HG02970 (cell line): ENCODE measurements around the gene HECW1.

Experiments used
- ATAC-seq: cut with Tn5 transposase; IDR thresholded peaks from one replicate; pipeline ENCODE4 v1.9.1; 2021; ENCODE audit warnings: mild to moderate bottlenecking, moderate library complexity, moderate number of reproducible peaks; ENCODE audit not compliant: unreplicated experiment, low FRiP score

The HECW1 gene

DNA sequence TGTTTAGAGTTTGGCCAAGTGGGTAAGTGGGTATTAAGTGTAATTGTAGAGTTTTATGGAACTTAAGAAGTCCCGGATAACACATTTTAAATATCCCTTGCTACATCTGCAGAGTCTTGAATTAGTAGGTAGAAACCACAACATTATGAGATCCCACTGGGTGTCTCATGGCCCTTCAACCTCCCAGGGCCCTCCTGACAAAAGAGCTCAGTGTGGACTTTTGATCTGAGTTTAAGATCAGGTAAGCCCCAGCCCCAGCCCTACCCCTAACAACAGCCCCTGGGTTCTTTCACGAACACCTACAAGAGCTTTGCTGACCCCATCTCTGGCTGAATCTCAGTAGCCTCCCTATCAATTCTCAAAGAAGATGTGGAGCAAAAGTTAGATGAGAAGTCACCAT, 405.0 kb downstream of the HECW1 start:
- no peak for ATAC-seq

- ATAC-seq = no peak
These were observed 407.8 kb downstream of the HECW1 start for GRCh38 chr7:43520201-43520600.

- no peak for ATAC-seq
These were observed 410.1 kb downstream of the HECW1 start for GRCh38 chr7:43522406-43523156.

DNA sequence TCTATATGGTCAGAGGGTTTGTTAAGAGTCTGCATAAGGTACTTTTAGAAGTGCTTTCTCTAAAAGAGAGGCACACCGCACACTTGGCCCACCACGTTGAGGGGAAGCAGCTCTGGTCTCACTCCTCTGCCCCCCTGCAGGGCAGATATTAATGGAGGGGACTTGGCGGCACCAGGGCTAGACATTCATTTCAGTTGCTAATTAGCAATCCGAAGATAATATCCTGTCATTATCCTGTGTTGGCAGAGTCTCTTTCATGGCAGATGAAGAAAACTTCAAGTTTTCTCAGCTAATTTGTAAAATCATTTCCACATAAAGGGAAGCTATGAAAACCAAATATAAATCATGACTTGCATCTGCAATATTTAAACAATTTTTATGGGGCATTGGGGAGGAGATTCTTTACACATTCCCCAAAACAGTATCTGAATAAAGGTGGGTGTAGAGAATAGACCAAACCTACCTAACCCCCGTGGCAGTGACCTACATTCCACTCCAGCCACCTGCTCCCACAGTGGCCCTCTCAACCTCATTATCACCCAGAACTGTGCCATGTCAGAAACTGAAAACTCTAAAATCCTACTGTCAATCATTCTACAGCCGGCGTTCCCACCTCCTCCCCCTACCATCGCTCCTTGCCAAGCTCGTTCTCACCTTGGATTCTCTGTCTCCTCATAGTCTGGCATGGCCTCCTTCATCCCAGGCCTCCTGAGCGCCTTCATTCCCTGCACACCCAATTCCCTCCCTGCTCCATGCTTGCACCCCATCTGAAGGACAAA, 416.3 kb downstream of the HECW1 start:
- no peak for ATAC-seq

DNA sequence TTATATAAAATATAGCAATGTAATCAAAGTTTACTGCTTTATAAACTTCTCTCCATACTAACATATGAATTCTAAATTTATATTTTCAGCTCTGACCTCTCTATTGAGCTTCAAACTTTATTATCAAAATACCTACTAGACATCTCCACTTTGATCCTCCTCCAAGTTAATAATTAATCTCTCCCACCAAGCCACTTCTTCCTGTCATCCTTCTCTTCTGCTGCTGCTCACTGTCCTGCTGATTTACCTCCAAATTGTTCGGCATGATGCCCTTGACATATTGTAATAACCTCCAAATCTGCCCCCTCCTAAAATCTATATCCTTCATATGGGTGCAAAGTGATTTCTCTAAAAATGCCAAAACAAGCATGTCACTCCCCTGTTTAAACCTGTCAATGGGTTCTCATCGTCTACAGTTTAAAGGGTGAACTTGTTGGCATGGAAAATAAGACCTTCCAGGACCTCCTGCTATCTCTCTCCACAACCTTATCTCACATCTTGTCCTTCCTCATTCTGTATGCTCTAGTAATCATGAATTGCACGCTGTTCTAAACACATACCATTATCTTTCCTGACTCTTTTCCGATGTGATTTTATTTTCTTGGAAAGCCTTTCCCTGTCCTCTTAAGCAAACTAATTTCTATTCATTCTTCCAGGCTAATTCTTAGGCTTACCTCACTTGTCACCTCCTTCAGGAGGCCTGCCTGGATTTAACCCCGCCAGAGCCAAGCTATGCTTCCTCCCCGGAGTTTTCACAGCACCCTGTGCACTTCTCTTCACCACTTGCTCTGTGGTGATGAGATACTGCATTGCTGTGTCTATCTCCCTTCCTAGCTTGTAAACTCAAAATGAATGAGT, 418.3 kb downstream of the HECW1 start:
- no peak for ATAC-seq

DNA sequence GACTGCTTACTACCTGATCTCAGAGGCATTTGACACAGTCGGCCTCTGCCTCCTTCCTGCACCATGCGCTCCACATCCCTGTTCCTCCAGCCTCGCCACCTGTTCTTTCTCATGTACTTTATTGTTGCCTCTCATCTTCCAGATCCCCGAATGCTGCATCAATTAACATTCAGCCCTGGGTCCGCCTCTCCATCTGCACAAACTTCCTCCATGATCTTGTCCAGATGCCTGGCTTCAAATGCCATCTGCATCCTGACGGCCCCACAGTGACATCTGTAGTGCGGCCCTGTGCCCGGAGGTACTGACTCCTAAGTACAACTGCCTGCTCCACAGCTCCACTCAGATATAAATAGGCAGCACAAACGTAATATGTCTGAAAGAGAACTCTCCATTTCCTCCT, 419.3 kb downstream of the HECW1 start:
- ATAC-seq = no peak

- ATAC-seq = no peak
These were observed 421.5 kb downstream of the HECW1 start for GRCh38 chr7:43533801-43534479.

DNA sequence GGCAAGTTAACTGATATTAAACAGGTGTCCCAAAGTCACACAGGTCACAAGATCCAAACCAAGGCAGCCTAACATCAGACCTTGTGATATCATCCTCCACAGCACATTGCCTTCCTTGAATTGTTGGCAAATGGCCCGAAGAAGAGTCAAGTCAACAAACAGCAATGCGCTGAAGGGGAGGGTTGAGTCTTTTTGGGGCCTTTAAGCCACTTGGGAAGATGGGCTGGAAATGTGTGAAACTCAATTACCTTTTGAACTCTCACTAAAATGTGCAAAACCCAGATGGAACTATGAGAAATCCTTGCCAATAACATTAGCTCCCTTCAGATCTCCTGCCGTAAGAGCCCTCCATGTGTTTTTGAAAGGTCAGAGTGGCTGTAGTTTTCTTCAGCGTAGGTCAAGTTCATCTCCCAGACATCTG, 422.6 kb downstream of the HECW1 start:
- ATAC-seq = no peak

DNA sequence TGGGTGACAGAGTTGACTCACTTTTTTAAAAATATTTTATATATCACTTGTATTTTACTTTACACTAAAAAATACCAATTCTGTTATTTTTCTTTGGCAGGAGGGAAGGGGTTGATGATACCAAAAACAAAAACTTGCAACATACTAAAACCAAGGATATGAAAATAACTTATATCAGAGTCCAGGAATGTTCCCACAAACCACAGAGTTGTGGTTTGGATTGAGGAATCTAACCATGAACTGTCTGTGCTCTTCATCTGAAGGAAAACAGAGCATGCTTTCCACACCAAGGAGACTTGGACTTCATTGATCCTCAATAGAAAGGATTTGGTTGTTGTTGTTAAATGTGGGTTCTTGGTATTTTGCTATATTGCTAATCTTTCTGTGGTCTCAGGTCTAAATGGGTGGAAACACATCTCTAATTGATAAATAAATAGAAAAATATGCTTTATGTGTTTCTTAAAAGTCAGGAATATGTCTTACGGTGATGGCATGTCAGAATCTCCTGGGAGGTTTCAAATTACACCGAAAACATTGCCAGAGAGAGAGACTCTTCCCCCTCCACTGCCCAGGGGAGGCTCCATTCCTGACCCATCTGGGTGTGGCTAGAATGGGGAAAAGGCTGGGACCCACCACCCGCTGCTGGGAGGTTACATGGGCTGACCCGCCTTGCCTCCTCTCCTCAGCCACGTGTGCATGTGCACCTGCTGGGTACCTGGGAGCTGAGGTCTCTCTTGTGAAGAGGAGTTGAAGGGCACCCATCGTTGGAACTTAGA, 423.6 kb downstream of the HECW1 start:
- ATAC-seq = no peak

GRCh38 chr7:43536773-43537172, 424.3 kb downstream of the HECW1 start:
- no peak for ATAC-seq

DNA sequence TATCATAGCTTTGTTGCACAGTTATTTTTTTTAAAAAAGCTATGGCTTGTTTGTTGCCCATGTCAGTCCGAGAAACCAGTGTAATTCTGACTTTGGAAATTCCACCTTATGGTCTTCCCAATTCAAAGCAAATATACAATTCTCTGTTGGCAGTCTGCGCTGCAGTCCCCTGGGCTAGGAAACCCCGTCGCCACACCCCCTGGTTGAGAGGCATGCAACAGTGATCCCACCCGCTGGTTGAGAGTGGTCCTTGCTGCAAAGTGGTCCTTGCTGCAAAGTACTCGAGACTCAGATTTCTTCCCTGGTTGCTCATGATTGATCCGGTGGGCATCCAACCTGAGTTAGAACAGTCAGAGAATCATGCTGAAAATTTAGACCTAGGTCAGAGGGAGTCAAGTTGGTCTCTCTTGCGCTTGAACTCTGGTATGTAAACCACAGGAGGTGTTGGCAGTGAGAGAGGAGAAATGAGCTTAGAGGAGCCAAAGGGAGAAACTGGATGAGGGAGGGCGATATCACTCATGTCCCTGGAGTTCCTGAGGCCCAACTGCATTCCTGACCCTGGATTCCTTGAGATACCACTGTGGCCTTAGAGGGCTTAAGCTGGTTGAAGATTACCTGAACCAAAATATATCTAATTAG, 425.4 kb downstream of the HECW1 start:
- no peak for ATAC-seq

DNA sequence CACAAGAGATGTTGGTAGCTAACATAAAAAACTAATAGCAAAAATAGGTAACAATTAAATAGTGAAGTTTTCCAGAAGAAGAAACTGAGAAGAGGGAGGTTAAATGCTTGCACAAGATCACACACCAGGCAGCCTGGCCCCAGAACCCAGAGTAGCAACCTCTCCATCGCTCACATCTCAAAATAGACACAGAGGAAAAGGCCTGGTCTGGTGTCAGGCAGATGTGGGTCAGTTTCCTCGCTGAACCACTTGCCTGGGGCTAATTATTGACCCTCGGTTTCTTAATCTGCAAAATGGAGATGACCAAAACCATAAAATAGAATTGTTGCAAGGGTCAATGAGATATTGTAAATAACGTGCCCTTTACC, 425.9 kb downstream of the HECW1 start:
- ATAC-seq = no peak

DNA sequence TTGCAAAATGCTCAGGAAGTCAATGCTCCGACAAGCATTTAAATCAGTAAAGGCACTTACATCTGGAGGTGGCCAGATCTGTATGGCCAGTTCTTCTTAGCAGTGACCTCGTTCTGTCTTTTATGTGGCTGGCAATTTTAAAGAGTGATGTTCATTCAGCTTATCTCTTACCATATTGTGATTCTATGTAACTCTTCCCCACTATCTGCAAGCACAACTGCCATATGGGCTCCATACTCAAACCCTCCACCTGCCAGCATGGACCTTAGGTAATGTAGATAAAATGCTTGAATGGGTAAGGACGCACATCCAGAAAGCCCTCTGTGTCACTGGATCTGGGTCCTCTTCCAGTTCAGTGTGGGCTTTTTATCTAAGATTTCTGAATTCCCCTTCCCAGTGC, 428.0 kb downstream of the HECW1 start:
- no peak for ATAC-seq

DNA sequence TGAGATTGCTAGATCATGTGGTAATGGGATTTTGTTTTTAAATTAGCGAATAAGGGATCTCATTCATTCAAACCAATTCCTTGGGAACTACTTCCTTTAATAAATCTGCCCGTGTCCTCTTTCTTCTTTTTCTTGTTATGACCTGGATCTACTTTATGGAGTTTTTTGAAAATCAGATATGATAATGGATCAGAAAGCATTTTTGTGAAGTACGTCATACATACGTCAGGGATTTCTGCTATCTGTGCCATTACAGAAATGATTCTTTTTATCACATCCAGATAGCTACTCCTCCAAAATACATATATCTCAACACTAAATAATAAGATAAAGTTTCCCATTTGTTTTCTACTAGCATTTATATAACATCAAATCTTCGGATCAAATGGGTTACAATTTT, 430.3 kb downstream of the HECW1 start:
- ATAC-seq = no peak

GRCh38 chr7:43546231-43546630, 433.8 kb downstream of the HECW1 start:
- ATAC-seq = no peak

DNA sequence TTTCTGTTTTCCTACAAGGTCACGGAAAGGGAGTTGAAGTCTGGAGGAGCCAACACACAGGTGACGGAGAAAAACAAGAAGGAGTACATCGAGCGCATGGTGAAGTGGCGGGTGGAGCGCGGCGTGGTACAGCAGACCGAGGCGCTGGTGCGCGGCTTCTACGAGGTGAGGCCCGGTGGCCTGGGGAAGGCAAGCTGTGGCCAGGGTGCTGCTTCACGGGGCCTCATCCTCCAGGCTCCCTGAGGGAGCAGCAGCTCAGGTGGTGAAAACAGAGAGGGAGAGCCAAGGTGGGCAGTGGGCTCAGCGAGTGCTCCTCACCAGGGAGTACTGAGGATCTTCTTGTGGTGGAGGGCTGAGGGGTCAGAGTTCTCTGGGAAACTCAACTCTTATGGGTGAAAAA, 438.0 kb downstream of the HECW1 start:
- ATAC-seq = no peak

DNA sequence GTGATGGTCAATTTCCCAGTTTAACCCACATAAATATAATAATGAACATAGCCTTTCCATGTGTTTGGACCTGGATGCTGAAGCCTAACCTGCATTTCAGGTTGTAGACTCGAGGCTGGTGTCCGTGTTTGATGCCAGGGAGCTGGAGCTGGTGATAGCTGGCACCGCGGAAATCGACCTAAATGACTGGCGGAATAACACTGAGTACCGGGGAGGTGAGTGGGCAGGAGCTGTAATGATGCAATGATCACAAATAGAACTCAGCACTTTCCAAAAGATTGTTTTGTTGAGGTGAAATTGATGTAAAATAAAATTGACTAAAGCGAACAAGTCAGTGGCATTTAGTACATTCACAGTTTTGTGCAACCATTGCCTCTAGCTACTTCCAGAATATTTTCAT, 439.7 kb downstream of the HECW1 start:
- no peak for ATAC-seq

DNA sequence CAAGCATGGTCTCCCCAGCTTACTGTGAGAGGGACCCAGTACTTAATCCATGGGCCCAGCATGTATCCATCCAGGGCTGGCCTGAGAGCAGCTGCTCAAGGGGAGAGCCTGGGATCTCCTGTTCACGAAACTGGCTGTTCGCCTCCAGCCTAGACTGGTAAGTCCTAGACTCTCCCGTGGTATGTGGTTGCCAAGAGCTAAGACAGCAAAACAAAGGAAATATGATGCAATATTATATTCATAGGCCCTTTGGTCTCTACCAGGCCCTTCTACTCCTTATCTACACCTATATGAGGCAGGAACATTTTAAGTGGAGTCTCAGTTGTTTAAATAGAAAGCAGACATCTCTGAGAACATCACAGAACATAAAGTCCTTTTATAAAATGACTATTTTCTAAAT, 441.6 kb downstream of the HECW1 start:
- no peak for ATAC-seq

DNA sequence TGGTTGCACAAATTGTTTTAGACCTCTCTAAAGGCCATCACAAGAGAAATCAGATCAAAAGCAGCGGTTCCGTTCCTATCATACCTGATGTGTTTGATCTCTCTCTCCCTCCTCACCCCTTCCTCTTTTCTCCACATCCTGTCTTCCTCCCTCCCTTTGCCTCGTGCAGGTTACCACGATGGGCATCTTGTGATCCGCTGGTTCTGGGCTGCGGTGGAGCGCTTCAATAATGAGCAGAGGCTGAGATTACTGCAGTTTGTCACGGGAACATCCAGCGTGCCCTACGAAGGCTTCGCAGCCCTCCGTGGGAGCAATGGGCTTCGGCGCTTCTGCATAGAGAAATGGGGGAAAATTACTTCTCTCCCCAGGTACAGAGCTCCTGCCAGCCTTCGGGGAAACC, 442.0 kb downstream of the HECW1 start:
- ATAC-seq = no peak
